B cell (primary cell): ENCODE measurements around the gene TBRG4. TPM values are rescaled to one million over a fixed set of nuclear protein-coding genes. Genes with fewer than 3 reads are reported as not detected.

Experiments used
- ATAC-seq: fragments of 200-7000 bp; cut with Tn5 transposase; one replicate; pipeline ENCODE4 v1.10.0; 2021; ENCODE audit warnings: low read depth, mild to moderate bottlenecking, moderate number of reproducible peaks, moderate library complexity
- CTCF ChIA-PET: fragments of 350-600 bp; sonication (Branson Sonifier 250); formaldehyde crosslinking; loops from one replicate; lab custom pipeline; 2021; ENCODE audit warnings: antibody characterized with exemption, inconsistent platforms; lab: Charles Lee
- POLR2A ChIA-PET: fragments of 350-600 bp; sonication (Branson Sonifier 250); formaldehyde crosslinking; loops from one replicate; lab custom pipeline; 2021; ENCODE audit warnings: antibody characterized with exemption; lab: Charles Lee
- DNase-seq: peaks from one replicate; pipeline ENCODE4 v3.0.0; 2013
- H2AFZ ChIP-seq: 2 replicates; pipeline ENCODE4 v1.6.1; 2012; ENCODE audit warnings: mild to moderate bottlenecking, low read depth, low read length; ENCODE audit not compliant: insufficient read depth, poor library complexity, severe bottlenecking
- H3K27ac ChIP-seq, 2 donors: 1 replicate in 1 of 2; 2 replicates in 1 of 2; pipeline ENCODE4 v1.5.1; 2012 to 2013; ENCODE audit warnings: low read length in 2 of 2, mild to moderate bottlenecking in 2 of 2, moderate library complexity in 1 of 2
- H3K27me3 ChIP-seq, 4 experiments: fragments of 200-600 bp in 1 of 4; sonication (generic) in 1 of 4; replicated peaks in 1 of 4; 1 replicate in 2 of 4; 2 replicates in 2 of 4; pipeline versions ENCODE4 v1.6.1 to v1.7.0; 2013 to 2016; ENCODE audit warnings: low read length in 3 of 4, mild to moderate bottlenecking in 2 of 4, mixed read lengths in 1 of 4, moderate library complexity in 1 of 4; ENCODE audit not compliant: insufficient read depth in 4 of 4, control insufficient read depth in 3 of 4; ENCODE audit errors: control extremely low read depth in 1 of 4
- H3K36me3 ChIP-seq, 2 experiments: replicated peaks in 1 of 2; 1 replicate in 1 of 2; 2 replicates in 1 of 2; pipeline versions ENCODE4 v1.6.1 to v1.7.1; 2013; ENCODE audit warnings: low read length in 1 of 2; ENCODE audit not compliant: insufficient read depth in 2 of 2, control insufficient read depth in 1 of 2; ENCODE audit errors: control extremely low read depth in 1 of 2, extremely low read depth in 1 of 2
- H3K4me1 ChIP-seq, 2 donors: fragments of 200-600 bp in 1 of 2; sonication (generic) in 1 of 2; 1 replicate in 1 of 2; 2 replicates in 1 of 2; pipeline versions ENCODE4 v1.5.1 to v1.6.1; 2013 to 2017; ENCODE audit warnings: low read length in 2 of 2; ENCODE audit not compliant: control insufficient read depth in 2 of 2, insufficient read depth in 2 of 2
- H3K4me2 ChIP-seq: replicated peaks from 2 replicates; pipeline ENCODE3; 2012; ENCODE audit warnings: mild to moderate bottlenecking, low read depth, low read length; ENCODE audit not compliant: poor library complexity, severe bottlenecking
- H3K4me3 ChIP-seq, 5 experiments: fragments of 200-600 bp in 1 of 5; sonication (generic) in 1 of 5; 1 replicate in 3 of 5; 2 replicates in 2 of 5; pipeline versions ENCODE4 v1.5.1 to v1.7.0; 2011 to 2016; ENCODE audit warnings: low read length in 4 of 5, mild to moderate bottlenecking in 4 of 5, low read depth in 2 of 5, control low read depth in 1 of 5, moderate library complexity in 1 of 5; ENCODE audit not compliant: insufficient read depth in 1 of 5; ENCODE audit errors: control extremely low read depth in 1 of 5, extremely low read depth in 1 of 5
- H3K79me2 ChIP-seq: fragments of 200-600 bp; sonication (generic); one replicate; pipeline ENCODE4 v1.6.0; 2016; ENCODE audit warnings: low read length; ENCODE audit not compliant: control insufficient read depth, insufficient read depth
- H3K9ac ChIP-seq: fragments of 200-600 bp; sonication (generic); 2 replicates; pipeline ENCODE4 v1.6.1; 2017; ENCODE audit warnings: mild to moderate bottlenecking, low read length, moderate library complexity
- H3K9me3 ChIP-seq, 3 donors: one replicate each; pipeline versions ENCODE4 v1.6.1 to v1.7.1; 2013; ENCODE audit warnings: low read length in 2 of 3; ENCODE audit not compliant: control insufficient read depth in 2 of 3, insufficient read depth in 1 of 3; ENCODE audit errors: control extremely low read depth in 1 of 3
- H4K20me1 ChIP-seq: 2 replicates; pipeline ENCODE4 v1.6.0; 2012; ENCODE audit warnings: mild to moderate bottlenecking, low read length; ENCODE audit not compliant: insufficient read depth, control insufficient read depth, poor library complexity, severe bottlenecking
- H3K27ac Mint-ChIP-seq: one replicate; pipeline ENCODE4 v1.8.0; 2021; ENCODE audit warnings: mixed read lengths
- H3K27me3 Mint-ChIP-seq: one replicate; pipeline ENCODE4 v1.8.0; 2021; ENCODE audit warnings: mixed read lengths
- H3K4me1 Mint-ChIP-seq: one replicate; pipeline ENCODE4 v1.8.0; 2021; ENCODE audit warnings: mixed read lengths
- H3K4me3 Mint-ChIP-seq: one replicate; pipeline ENCODE4 v1.8.0; 2021; ENCODE audit warnings: mixed read lengths
- H3K9me3 Mint-ChIP-seq: one replicate; pipeline ENCODE4 v1.8.0; 2022; ENCODE audit warnings: mixed read lengths; ENCODE audit not compliant: insufficient read depth
- EZH2 ChIP-seq: IDR thresholded peaks from 2 replicates; pipeline ENCODE4 v1.6.1; 2012; ENCODE audit warnings: borderline replicate concordance, low read depth, mild to moderate bottlenecking, moderate library complexity, low read length; ENCODE audit not compliant: insufficient read depth, poor library complexity, severe bottlenecking
- WGBS: methylation state at CpG from one replicate; pipeline ENCODE4 v1.1.5; 2013; ENCODE audit warnings: missing lambda C conversion rate; ENCODE audit not compliant: insufficient coverage; 5-methylcytosine and 5-hydroxymethylcytosine counted together
- intact Hi-C: fragments of 100-400 bp; cut with micrococcal nuclease; formaldehyde crosslinking; loops from one replicate; pipeline ENCODE4 v1.10.0; 2022
- polyA plus RNA-seq: library from polyadenylated mRNA; depleted of rRNA; stranded (reverse); fragments of >200 nt; gene quantifications from 2 replicates; pipeline ENCODE4 v1.2.3, GENCODE V29; 2012
- total RNA-seq, 2 donors: library from RNA; stranded (reverse); fragments of 120-200 nt in 1 of 2; gene quantifications; 1 replicate in 1 of 2; 2 replicates in 1 of 2; pipeline versions ENCODE4 v1.2.3 to v1.2.4, GENCODE V29; 2013 to 2022
- TF ChIP-seq, protein P1 (sequence below): fragments of 200-600 bp; IDR thresholded peaks from one replicate; pipeline ENCODE4 v1.8.0; 2022; ENCODE audit warnings: antibody characterized with exemption, mild to moderate bottlenecking

Gene TBRG4
- total and polyA plus RNA-seq, 2 donors (not counting 1 experiment from before 2014, with no cell fraction given), result 92.8 to 111 TPM

DNA sequence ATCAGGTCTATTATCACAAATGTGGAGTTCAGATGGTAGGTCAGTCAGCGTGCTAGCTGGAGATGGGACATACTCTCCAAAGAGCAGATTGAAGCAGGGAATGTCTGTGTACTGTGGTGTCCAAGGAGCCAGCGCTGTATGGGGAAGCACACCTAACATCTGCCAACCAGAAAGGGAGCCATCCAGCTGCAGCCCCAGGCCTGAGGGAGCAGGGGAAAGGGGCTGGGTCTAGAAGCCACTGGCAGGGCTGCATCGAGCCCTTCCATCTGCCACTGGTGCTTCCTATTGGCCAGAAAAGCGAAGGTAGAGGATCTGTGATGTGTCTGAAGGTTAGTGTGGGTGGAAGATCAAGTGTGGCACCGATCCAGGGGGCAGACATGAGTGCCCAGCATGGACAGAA lies 38.1 kb upstream of the TBRG4 start:
- peaks cover 0 to 27% (median 2%) of the 10 kb centered on the region in 4 experiments for H3K27me3 ChIP-seq
- no peak overlapping the region for H3K4me2 ChIP-seq
- ChIA-PET POLR2A (interaction anchor here (0.6 kb wide), 1 partner anchor 11 kb away, joined by 6 read pairs; no protein-coding TSS in a partner anchor), CTCF (interaction anchor here (1.5 kb wide), 1 partner anchor 9 kb away, joined by 3 read pairs; the partner anchor contains the start of gene RAMP3)
- 73% methylated on average over 3 of the region's 5 CpGs for WGBS
- no peak overlapping the region for H3K4me3 ChIP-seq
- H3K9ac ChIP-seq, result no peak overlapping the region
- H3K36me3 ChIP-seq, result no peaks in the 10 kb centered on the region
- Mint-ChIP-seq H3K4me1 (peaks cover 2% of the 10 kb centered on the region), H3K27me3 (peaks cover 33% of the 10 kb centered on the region), H3K9me3 (no peaks in the 10 kb centered on the region), H3K4me3 (no peak overlapping the region), H3K27ac (no peak overlapping the region)
- no peak overlapping the region for H3K27ac ChIP-seq
- no peak for TF ChIP-seq EZH2
- TF ChIP-seq, protein P1, sequence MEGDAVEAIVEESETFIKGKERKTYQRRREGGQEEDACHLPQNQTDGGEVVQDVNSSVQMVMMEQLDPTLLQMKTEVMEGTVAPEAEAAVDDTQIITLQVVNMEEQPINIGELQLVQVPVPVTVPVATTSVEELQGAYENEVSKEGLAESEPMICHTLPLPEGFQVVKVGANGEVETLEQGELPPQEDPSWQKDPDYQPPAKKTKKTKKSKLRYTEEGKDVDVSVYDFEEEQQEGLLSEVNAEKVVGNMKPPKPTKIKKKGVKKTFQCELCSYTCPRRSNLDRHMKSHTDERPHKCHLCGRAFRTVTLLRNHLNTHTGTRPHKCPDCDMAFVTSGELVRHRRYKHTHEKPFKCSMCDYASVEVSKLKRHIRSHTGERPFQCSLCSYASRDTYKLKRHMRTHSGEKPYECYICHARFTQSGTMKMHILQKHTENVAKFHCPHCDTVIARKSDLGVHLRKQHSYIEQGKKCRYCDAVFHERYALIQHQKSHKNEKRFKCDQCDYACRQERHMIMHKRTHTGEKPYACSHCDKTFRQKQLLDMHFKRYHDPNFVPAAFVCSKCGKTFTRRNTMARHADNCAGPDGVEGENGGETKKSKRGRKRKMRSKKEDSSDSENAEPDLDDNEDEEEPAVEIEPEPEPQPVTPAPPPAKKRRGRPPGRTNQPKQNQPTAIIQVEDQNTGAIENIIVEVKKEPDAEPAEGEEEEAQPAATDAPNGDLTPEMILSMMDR, result no peak
- intact Hi-C loops, result no loop called here
- H4K20me1 ChIP-seq, result no peaks in the 10 kb centered on the region
- no peaks in the 10 kb centered on the region for H3K79me2 ChIP-seq
- peaks cover 0 to 5% of the 10 kb centered on the region in 2 donors for H3K4me1 ChIP-seq
- no peaks in the 10 kb centered on the region for H3K9me3 ChIP-seq
- no peak overlapping the region for H2AFZ ChIP-seq
- ATAC-seq (no peak), DNase-seq (no peak)

GRCh38 chr7:45148653-45148973 lies 37.1 kb upstream of the TBRG4 start:
- ChIA-PET CTCF (interaction anchor here (1.5 kb wide), 1 partner anchor 10 kb away, joined by 3 read pairs; the partner anchor contains the start of gene RAMP3), POLR2A (no interaction called here)
- no peaks in the 10 kb centered on the region for H3K36me3 ChIP-seq
- Mint-ChIP-seq H3K9me3 (no peaks in the 10 kb centered on the region), H3K4me1 (no peaks in the 10 kb centered on the region), H3K4me3 (no peak overlapping the region), H3K27me3 (peaks cover 40% of the 10 kb centered on the region), H3K27ac (no peak overlapping the region)
- no peaks in the 10 kb centered on the region for H3K9me3 ChIP-seq
- no peaks in the 10 kb centered on the region for H4K20me1 ChIP-seq
- 94% methylated on average over 7 of the region's 10 CpGs for WGBS
- no peaks in the 10 kb centered on the region for H3K4me1 ChIP-seq
- no peak overlapping the region for H2AFZ ChIP-seq
- intact Hi-C loops, result no loop called here
- H3K27me3 ChIP-seq, result peaks cover 0 to 27% (median 2%) of the 10 kb centered on the region in 4 experiments
- H3K4me3 ChIP-seq, result no peak overlapping the region
- no peak overlapping the region for H3K9ac ChIP-seq
- no peaks in the 10 kb centered on the region for H3K79me2 ChIP-seq
- no peak for ATAC-seq
- no peak for TF ChIP-seq EZH2
- TF ChIP-seq, protein P1, result no peak
- no peak overlapping the region for H3K4me2 ChIP-seq
- DNase-seq, result no peak
- H3K27ac ChIP-seq, result no peak overlapping the region
